Stimulated activated naive CD4-positive, alpha-beta T cell (primary cell): ENCODE results near the gene IFFO2.
A peak's percentile ranks its signal among the peaks of the same experiment; 100 is the strongest.
"Not testable (repeated sequence)": the region's sequence is repeated elsewhere in the genome, so short reads cannot be mapped to it uniquely, and the experiment has no call there.

ENCODE experiments used
- DNase-seq, 6 experiments: peaks; one replicate each; lab custom pipeline; 2025; lab: John Stamatoyannopoulos, UW

The IFFO2 gene

GRCh38 chr1:18893120-18893519 is 63.4 kb downstream of the IFFO2 start:
- DNase-seq, result no peak

GRCh38 chr1:18891858-18892257 is 64.6 kb downstream of the IFFO2 start:
- not testable (repeated sequence) for DNase-seq

GRCh38 chr1:18891426-18891780 is 65.1 kb downstream of the IFFO2 start:
- DNase-seq, result no peak

- DNase-seq, result no peak
Measured at GRCh38 chr1:18890706-18891425, 65.6 kb downstream of the IFFO2 start.

GRCh38 chr1:18886003-18886335 is 70.5 kb downstream of the IFFO2 start:
- DNase-seq, result no peak

DNA sequence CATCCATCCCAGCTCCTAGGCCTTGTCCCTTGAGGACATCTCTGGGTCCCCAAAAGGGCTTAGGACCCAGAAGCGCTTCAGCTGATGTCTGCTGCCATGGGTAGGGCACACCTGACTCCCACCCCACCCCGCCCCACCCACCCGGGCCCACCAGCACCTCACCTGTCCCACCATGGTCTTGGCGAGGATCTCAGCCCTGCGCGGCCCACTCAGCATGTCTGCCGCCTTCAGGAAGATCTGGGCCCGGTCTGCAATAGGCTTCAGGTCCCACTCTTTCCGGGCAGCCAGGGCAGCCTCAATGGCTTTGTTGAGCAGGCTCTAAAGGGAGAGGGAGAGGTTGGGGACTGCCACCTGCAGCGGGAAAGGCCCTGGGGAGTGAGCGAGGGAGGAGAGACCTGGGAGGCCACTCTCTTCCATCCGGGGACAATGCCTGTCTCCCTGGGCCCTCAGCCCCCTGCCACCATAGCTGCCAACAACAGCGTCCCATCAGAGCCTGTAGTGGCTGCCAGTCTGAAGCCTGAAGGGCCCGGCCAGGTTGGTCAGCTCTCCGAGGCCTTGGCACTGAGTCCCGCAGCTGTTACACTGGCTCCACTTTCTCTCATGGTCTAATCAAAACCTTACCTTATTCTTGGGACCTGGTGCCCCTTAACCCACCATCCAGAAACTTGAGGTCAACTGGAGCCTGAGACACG is 71.0 kb downstream of the IFFO2 start:
- no peak for DNase-seq

DNA sequence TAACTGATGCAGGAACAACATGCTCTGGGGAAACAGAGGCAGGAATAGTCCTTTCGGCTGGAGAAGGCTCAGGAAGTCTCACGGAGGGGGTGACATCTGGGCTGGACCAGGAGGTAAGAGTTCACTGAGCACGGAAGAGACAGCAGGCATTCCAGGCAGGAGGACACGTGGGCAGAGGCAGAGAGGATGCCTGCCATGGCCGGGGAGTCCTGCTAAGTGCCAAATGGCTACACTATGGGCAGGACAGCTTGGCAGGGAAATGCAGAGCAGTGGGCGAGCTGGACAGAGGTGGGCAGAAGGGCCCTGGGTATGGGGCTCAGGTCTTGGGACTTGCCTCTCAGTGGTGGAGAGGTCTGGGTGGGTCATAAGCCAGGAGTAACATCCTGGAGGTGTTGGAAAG is 71.7 kb downstream of the IFFO2 start:
- no peak for DNase-seq

- no peak for DNase-seq
Measured at GRCh38 chr1:18884419-18884717, 72.1 kb downstream of the IFFO2 start.

- DNase-seq, result peak; percentile 36 to 72 (median 53)
Measured at GRCh38 chr1:18883636-18884418, 72.6 kb downstream of the IFFO2 start.

DNA sequence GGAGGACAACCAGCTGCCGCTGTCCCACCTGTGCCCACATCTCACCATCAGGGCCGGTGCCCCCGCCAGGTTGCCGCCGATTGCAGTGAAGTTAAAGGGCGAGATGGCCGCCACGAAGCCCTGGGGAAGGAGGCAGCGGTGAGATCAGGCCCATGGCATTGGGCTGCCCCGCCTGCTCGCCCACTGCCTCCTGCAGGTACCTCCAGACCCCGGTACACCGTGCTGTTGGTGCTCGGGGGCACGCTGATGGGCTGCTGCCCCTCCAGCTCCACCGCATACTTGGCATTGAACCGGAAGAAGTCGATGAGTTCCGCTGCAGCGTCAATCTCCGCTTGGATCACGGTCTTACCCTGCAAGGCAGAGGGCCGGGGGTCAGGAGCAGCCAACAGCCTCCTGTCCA is 73.4 kb downstream of the IFFO2 start:
- no peak for DNase-seq

DNA sequence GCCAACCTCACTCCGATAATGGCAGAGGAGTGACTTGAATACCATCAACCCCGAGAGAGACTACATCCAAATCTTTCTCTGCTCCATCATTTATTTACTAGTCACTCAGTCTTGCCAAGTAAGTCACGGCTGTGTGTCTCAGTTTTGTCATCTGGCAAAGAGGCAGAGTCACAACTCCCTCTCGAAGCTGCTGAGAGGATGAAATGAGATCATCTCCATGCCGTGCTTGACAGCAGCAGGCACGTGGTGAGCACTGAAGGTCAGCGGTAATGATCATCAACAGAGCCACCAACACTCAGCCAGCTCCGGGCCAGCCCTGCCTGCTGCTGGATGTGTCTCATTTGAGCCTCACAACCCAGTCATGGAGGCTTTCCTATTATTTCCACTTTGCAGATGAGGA is 74.0 kb downstream of the IFFO2 start:
- DNase-seq, result no peak

DNA sequence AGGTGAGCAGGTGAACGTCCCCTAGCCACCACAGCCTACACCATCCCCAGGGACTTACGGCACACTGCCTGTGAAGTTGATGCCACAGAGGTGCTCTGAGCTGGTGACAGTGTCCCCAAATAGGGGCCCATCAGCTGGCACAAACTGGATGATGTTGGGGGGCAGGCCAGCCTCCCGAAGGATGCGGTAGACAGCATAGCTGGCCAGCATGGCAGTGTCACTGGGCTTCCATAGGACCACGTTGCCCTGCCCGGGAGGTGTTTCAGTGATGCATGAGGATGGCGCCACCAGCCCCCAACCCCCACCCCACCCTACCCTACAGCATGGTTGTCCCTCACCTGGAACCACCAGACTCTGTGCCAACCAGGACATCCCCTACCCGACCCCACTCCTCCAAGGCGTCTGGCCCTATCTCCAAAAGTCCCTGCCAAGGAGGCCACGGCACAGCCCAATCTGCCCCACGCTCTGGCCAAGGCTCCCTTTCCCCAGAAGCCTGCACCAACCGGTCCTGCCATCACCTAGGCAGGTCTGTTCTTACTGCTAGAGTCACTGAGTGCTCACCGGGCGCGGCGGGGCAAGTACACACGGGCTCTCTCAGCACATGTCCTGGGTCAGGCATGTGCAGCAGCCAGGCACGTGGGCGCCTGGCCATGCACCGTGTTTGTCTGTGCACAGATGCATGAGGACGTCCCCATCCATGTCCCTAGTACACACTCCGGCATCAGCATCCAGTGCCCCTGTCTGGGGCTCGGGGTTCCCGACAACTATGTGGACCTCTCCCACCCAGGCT is 74.6 kb downstream of the IFFO2 start:
- DNase-seq, result no peak

- DNase-seq, result no peak
Measured at GRCh38 chr1:18881164-18881563, 75.3 kb downstream of the IFFO2 start.

DNA sequence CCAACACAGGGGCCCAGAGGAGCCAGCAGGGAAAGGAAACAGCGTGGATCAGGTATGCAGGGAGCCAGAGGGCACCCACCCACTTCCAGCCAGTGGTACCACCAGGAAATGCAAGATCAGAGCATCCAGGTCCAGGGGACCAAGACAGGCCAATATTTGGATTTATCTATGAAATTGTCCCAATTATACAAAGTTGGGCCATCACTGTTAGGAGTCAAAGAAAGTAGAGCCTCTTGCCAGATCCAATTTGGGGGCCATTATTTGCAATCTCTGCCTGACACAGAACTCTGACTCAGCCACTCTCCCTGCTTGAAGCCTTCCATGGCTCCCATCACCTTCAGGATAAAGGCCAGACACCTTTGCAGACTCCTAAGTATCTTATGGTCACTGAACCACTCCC is 75.9 kb downstream of the IFFO2 start:
- no peak for DNase-seq

DNA sequence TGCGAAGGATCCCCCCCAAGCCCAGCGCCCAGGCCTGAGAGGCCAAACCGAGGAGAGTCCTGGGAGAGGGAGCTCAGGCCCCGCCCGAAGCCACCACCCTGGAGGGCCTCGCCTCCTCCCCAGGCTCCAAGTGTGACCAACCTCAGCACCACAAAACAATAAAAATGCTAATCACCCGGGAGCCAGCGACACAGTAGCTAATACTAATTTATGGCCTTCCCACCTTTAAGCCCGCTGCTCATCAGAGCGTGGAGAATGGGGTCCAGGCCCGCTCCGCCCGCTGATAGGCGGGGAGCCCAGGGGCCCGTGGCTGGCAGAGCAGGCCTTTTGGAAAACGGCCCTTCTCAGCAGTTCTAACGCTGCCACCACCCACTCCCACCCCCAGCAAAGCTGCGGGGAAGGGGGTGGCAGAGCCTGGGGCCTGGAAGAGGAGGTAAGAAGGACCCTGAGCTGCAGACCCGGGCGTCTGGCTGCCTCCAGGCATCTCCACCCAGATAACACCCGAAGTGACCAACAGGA is 76.6 kb downstream of the IFFO2 start:
- DNase-seq, result no peak

DNA sequence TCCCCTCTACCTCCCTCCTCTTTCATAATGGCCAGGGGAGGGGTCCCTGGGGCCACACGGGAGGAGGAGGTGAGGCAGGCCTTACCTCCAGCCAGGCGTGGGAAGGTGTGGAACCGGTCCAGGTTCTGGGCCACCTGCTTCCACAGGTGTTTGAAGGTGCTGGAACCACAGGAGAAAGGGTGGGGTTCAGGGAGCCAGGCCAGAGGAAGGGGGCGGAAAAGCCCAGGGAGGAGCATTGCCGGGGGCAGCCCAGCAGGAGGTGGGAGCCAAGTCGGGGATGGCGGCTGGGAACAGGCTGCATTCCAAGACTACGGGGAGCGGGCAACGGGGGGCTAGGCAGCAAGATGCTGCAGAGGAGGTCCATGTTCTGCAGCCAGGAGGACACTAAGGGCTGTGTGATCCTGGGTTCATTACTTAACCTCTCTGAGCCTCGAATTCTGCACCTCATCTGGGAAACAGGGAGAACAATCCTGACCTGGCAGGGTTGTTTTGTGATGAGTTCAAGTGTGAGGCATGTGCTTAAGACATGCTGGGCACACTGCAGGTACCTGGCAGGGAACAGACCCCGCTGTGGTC is 77.2 kb downstream of the IFFO2 start:
- no peak for DNase-seq

DNA sequence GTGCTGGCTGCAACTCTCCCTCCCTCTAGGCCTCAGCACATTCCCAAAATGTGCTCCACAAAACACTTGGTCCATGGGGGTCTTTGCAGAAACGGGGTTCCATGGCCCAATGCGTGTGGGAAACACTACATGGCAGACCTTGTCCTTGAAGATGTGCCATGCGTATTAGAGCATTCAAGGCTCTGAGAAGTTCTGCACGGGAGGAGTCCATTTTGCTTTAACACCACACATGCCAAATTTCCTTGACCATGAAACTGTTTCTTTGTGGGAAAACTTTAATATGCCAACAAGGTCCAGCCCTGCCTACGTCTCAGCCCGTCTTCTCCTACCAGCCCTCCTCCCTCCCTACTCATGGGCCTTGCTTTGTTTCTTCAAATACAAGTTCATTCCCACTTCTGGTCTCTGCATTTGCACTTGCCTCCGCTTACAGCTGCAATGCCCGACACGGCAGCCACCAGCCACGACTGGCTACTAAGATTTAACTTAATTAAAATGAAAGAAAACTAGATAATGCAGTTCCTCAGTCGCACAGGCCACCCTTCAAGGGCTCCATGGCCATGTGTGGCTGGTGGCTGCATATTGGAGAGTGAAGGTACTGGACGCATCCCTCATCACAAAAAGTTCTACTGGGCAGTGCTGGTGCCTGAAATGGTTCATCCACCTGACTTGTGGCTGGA is 77.8 kb downstream of the IFFO2 start:
- no peak for DNase-seq

- no peak for DNase-seq
Measured at GRCh38 chr1:18877282-18877681, 79.2 kb downstream of the IFFO2 start.

DNA sequence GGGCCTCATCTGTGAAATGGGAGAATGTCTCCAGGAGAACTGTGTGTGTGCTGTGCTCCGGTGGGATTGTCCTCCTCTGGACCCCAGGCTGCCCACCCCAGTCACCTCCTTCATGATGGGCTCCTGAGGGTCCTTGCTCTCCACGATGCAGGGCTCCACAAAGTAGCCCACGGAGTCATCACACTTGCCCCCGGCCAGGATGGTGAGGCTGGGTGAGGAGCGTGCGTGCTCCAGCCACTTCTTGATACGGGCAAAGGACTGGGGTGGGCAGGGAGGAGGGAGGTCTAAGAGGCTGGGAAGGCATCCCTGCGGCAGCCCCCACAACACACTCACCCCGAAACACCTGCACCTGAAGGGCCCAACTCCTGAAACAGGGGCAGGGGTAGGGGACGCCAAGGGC is 80.3 kb downstream of the IFFO2 start:
- no peak for DNase-seq

DNA sequence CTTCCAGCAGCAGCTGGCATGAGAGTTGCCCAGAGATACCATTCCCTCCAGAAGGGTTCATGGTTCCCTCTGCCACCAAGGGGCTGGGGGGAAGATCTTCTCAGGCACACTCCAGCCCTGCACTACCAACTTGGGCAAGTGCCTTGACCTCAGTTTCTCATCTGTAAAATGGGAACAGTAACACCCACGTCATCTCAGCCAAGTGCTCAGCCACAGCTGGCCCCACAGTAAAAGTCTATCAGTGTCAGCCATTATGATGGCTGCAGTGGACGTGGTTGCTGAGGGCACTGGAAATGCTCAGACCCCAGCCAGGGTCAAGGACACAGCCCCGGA is 80.7 kb downstream of the IFFO2 start:
- DNase-seq, result no peak

DNA sequence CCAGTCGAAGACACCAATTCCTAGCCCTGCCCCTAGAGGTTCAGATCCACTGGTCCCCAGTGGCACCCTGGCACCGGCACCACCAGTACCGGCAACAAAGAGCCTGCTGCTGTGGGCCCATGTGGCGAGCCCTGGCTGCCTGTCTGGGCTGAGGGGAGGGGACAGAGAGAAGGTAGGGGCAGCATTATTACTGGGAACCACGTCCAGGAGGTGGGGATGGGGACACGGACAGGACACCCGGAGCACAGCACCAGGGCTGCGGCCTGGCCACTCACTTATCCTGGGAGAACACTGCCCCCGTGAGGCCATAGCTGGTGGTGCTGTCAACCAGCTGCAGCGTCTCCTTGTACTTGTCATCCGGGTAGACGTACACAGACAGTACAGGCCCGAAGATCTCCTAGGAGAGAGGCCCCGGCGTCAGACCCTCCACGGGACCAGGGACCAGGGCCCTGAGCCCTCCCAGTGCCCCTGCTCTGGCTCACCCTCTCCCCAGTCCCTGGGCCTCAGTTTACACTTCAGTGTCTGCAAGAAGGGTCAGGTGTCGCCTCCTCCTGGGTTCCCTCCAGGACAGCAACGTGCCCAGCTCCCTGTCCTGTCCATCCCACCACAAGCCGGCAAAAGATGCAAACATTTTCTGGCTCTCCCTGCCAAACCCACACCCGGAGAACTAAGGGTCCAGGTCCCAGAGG is 81.2 kb downstream of the IFFO2 start:
- DNase-seq, result peak; percentile 7 to 62 (median 51)
